Lower lobe of right lung (tissue), 2 donors: ENCODE results near the gene PRKN. TPM values are rescaled to one million over a fixed set of nuclear protein-coding genes. Genes with fewer than 3 reads are reported as not detected.

Experiments used
- ATAC-seq, 2 donors: fragments of 200-7000 bp; cut with Tn5 transposase; one replicate each; pipeline ENCODE4 v1.9.1; 2020 to 2022; ENCODE audit warnings: mild to moderate bottlenecking in 2 of 2, moderate library complexity in 2 of 2
- DNase-seq: peaks from one replicate; pipeline ENCODE4 v3.0.0-alpha.2; 2020
- H3K27ac ChIP-seq: fragments of 200-600 bp; one replicate; pipeline ENCODE4 v1.8.0; 2022
- H3K27me3 ChIP-seq: fragments of 200-600 bp; one replicate; pipeline ENCODE4 v1.8.0; 2022; ENCODE audit warnings: low read depth
- H3K36me3 ChIP-seq: fragments of 200-600 bp; one replicate; pipeline ENCODE4 v1.8.0; 2022; ENCODE audit warnings: mild to moderate bottlenecking
- H3K4me1 ChIP-seq: fragments of 200-600 bp; one replicate; pipeline ENCODE4 v1.8.0; 2022
- H3K4me3 ChIP-seq: fragments of 200-600 bp; one replicate; pipeline ENCODE4 v1.8.0; 2022; ENCODE audit warnings: mild to moderate bottlenecking
- H3K9me3 ChIP-seq: fragments of 200-600 bp; one replicate; pipeline ENCODE4 v1.8.0; 2022
- CTCF ChIP-seq: fragments of 200-600 bp; IDR thresholded peaks from one replicate; pipeline ENCODE4 v1.8.0; 2022; ENCODE audit warnings: antibody characterized with exemption, mild to moderate bottlenecking
- intact Hi-C: fragments of 100-400 bp; cut with DNase I; formaldehyde crosslinking; loops from one replicate; pipeline ENCODE4 v1.11.0; 2022
- total RNA-seq: library from RNA; stranded (reverse); fragmentation: NEBNext Ultra II Directional; extraction: Animal tissue kit (Norgen Biotek cat#: 25700); gene quantifications from one replicate; pipeline ENCODE4 v1.2.1, GENCODE V29; 2021
- donor health status: DM: no; HTN: yes; CAD: no; lungs with severe emphysema.

Gene PRKN
- total RNA-seq, 1 donor from 2014 or later, result 6.1 TPM

GRCh38 chr6:162050579-162050978, 677.0 kb downstream of the PRKN start:
- no peak for TF ChIP-seq CTCF
- Histone ChIP-seq H3K27ac (no peak overlapping the region), H3K9me3 (no peaks in the 10 kb centered on the region), H3K4me1 (no peaks in the 10 kb centered on the region), H3K36me3 (no peaks in the 10 kb centered on the region), H3K4me3 (no peak overlapping the region), H3K27me3 (no peaks in the 10 kb centered on the region)
- no peak for ATAC-seq
- no peak for DNase-seq
- intact Hi-C loops, result no loop called here

GRCh38 chr6:162046324-162046723, 681.2 kb downstream of the PRKN start:
- Histone ChIP-seq H3K4me1 (no peaks in the 10 kb centered on the region), H3K36me3 (no peaks in the 10 kb centered on the region), H3K27me3 (no peaks in the 10 kb centered on the region), H3K9me3 (no peaks in the 10 kb centered on the region), H3K27ac (no peak overlapping the region), H3K4me3 (no peak overlapping the region)
- intact Hi-C loops, result no loop called here
- ATAC-seq (no peak), DNase-seq (no peak)
- no peak for TF ChIP-seq CTCF

- Histone ChIP-seq H3K27ac (no peak overlapping the region), H3K4me3 (no peak overlapping the region), H3K36me3 (no peaks in the 10 kb centered on the region), H3K4me1 (no peaks in the 10 kb centered on the region), H3K9me3 (no peaks in the 10 kb centered on the region), H3K27me3 (no peaks in the 10 kb centered on the region)
- TF ChIP-seq CTCF, result no peak
- DNase-seq (no peak), ATAC-seq (no peak)
- intact Hi-C loops, result no loop called here
Observed at GRCh38 chr6:162032620-162033019, 694.9 kb downstream of the PRKN start.

GRCh38 chr6:162029873-162030576, 697.5 kb downstream of the PRKN start:
- no peaks in the 10 kb centered on the region for H3K9me3 ChIP-seq
- DNase-seq (no peak), ATAC-seq (no peak)
- H3K4me3 ChIP-seq, result no peak overlapping the region
- H3K27me3 ChIP-seq, result no peaks in the 10 kb centered on the region
- H3K27ac ChIP-seq, result no peak overlapping the region
- intact Hi-C loops, result no loop called here
- H3K4me1 ChIP-seq, result no peaks in the 10 kb centered on the region
- H3K36me3 ChIP-seq, result no peaks in the 10 kb centered on the region
- TF ChIP-seq CTCF, result no peak

- H3K4me3 ChIP-seq, result no peak overlapping the region
- H3K4me1 ChIP-seq, result no peaks in the 10 kb centered on the region
- no peak for DNase-seq
- no peak overlapping the region for H3K27ac ChIP-seq
- no peak for TF ChIP-seq CTCF
- no peaks in the 10 kb centered on the region for H3K9me3 ChIP-seq
- ATAC-seq, result no peak
- intact Hi-C loops, result no loop called here
- H3K36me3 ChIP-seq, result no peaks in the 10 kb centered on the region
- H3K27me3 ChIP-seq, result no peaks in the 10 kb centered on the region
Observed at GRCh38 chr6:162026843-162027242, 700.7 kb downstream of the PRKN start.
